Activated CD4-positive, alpha-beta T cell treated with anti-CD3 and anti-CD28 coated beads, Interleukin-2, Interleukin-4, amounts not matched to agents 100 ng/mL and 50 ng/mL, durations not matched to agents 16 hours and 8 hours (primary cell): ENCODE results near the gene DNAJC30.
A peak's percentile ranks its signal among the peaks of the same experiment; 100 is the strongest.
"Not testable (repeated sequence)": the region's sequence is repeated elsewhere in the genome, so short reads cannot be mapped to it uniquely, and the experiment has no call there.

Source experiments
- DNase-seq: peaks from one replicate; pipeline ENCODE4 v3.0.0-alpha.2; 2020; ENCODE audit warnings: low spot score

The DNAJC30 gene

GRCh38 chr7:73683056-73683787 lies at the start of gene DNAJC30, which contains the start of gene BUD23:
Gene DNAJC30, minus strand, starts transcription at chr7:73683453. Its CDS starts 30 bp downstream, at chr7:73683423.
Gene BUD23, plus strand, starts transcription at chr7:73683597. Its CDS starts 29 bp downstream, at chr7:73683626.
- peak; percentile 98 for DNase-seq

GRCh38 chr7:73732397-73732796 lies 49.1 kb upstream of the DNAJC30 start:
- DNase-seq = no peak

- no peak for DNase-seq
Measured at GRCh38 chr7:73730485-73730884, 47.2 kb upstream of the DNAJC30 start.

GRCh38 chr7:73728551-73728950 lies 45.3 kb upstream of the DNAJC30 start:
- no peak for DNase-seq

- DNase-seq = no peak
Measured at GRCh38 chr7:73727952-73728351, 44.7 kb upstream of the DNAJC30 start.

GRCh38 chr7:73726083-73726466 lies 42.8 kb upstream of the DNAJC30 start:
- DNase-seq = no peak

GRCh38 chr7:73723813-73724212 lies 40.6 kb upstream of the DNAJC30 start:
- no peak for DNase-seq

- DNase-seq = no peak
Measured at GRCh38 chr7:73722785-73723184, 39.5 kb upstream of the DNAJC30 start.

GRCh38 chr7:73722182-73722581 lies 38.9 kb upstream of the DNAJC30 start:
- not testable (repeated sequence) for DNase-seq

GRCh38 chr7:73721377-73721817 lies 38.1 kb upstream of the DNAJC30 start:
- no peak for DNase-seq

GRCh38 chr7:73720443-73720842 lies 37.2 kb upstream of the DNAJC30 start:
- not testable (repeated sequence) for DNase-seq

- no peak for DNase-seq
Measured at GRCh38 chr7:73719806-73720169, 36.5 kb upstream of the DNAJC30 start.

GRCh38 chr7:73718905-73719805 lies 35.9 kb upstream of the DNAJC30 start, which contains the start of gene STX1A:
Gene STX1A, minus strand, starts transcription at chr7:73719669. Its CDS starts 38 bp downstream, at chr7:73719631.
- peak; percentile 68 for DNase-seq

GRCh38 chr7:73718438-73718881 lies 35.2 kb upstream of the DNAJC30 start:
- DNase-seq = no peak

- peak; percentile 84 for DNase-seq
Measured at GRCh38 chr7:73717991-73718405, 34.7 kb upstream of the DNAJC30 start.

- no peak for DNase-seq
Measured at GRCh38 chr7:73717025-73717807, 34.0 kb upstream of the DNAJC30 start.

- DNase-seq = no peak
Measured at GRCh38 chr7:73716318-73716890, 33.2 kb upstream of the DNAJC30 start.

GRCh38 chr7:73715648-73716317 lies 32.5 kb upstream of the DNAJC30 start:
- peak; percentile 77 for DNase-seq

GRCh38 chr7:73713319-73713718 lies 30.1 kb upstream of the DNAJC30 start:
- not testable (repeated sequence) for DNase-seq

- DNase-seq = no peak
Measured at GRCh38 chr7:73712773-73713172, 29.5 kb upstream of the DNAJC30 start.

GRCh38 chr7:73708961-73709549 lies 25.8 kb upstream of the DNAJC30 start:
- no peak for DNase-seq
